ENCODE results near the gene MRPL23.

MRPL23 gene

DNA sequence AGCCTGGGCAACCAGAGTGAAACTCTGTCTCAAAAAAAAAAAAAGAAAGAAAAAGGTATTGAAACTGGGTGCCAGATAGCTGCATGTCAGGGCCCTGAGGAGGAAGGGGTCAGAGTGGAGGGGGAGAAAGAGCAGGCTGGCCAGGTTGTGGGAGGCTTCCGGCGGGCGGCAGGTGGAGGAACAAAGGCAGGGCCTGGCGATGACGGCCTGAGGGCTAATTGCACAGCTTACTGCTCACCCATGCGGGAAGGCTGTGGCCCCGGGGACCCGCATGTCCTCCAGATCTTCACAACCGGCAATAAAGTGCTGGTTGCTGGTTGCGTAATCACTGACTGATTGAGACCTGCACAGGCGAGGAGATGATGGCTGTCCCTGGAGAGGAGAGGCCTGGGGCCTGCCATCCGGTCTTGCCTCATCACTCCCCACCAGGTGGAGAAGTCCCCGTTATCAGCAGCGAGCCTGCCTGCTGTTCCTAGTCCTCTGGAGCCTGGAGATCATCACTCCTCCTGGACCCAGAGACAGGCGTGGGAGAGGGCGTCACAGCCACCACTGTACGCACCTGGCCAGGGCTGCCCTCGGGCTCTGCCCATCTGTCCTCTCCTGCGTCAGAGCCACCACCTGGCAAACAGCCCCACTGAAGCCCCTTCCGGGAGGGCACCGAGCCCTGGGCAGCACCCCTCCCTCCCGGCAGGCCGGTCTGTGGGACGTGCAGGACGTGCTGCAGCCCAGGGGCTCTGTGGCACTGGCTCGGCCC is 31.8 kb downstream of the MRPL23 start:
- DNase-seq: peak in 1 of 2 donors; percentile 9
- no peaks in the 10 kb centered on the region for H3K36me3 ChIP-seq
- no peak overlapping the region for H3K4me3 ChIP-seq
- no peak overlapping the region for H3K27ac ChIP-seq
- intact Hi-C loops (cut with DNase I; ENCODE audit: low total_unique reads): no loop called here
- H3K9me3 ChIP-seq: no peaks in the 10 kb centered on the region
- no peaks in the 10 kb centered on the region for H3K4me1 ChIP-seq
- TF ChIP-seq, protein P1, sequence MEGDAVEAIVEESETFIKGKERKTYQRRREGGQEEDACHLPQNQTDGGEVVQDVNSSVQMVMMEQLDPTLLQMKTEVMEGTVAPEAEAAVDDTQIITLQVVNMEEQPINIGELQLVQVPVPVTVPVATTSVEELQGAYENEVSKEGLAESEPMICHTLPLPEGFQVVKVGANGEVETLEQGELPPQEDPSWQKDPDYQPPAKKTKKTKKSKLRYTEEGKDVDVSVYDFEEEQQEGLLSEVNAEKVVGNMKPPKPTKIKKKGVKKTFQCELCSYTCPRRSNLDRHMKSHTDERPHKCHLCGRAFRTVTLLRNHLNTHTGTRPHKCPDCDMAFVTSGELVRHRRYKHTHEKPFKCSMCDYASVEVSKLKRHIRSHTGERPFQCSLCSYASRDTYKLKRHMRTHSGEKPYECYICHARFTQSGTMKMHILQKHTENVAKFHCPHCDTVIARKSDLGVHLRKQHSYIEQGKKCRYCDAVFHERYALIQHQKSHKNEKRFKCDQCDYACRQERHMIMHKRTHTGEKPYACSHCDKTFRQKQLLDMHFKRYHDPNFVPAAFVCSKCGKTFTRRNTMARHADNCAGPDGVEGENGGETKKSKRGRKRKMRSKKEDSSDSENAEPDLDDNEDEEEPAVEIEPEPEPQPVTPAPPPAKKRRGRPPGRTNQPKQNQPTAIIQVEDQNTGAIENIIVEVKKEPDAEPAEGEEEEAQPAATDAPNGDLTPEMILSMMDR (IDR thresholded peaks at IDR 0.05): no peak
- no peaks in the 10 kb centered on the region for H3K27me3 ChIP-seq

DNA sequence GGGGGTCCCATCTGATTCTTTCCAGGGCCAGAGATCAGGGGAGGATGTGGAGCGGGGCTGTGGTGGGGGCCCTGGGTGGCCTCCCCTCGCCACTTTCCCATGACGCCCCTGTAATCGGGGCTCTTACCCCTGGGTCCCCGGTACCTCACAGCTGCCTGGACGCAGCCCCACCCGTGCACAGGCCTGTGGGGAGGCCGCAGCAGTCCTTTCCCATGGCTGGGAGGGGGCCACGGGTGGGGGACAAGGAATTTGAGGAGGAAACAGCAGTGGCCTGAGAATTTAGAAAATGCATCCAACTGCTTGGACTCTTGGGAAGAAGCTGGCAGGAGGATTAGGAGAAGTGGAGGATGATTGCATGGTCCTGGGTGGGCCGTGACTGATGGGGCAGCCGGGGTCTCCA is 32.5 kb downstream of the MRPL23 start:
- TF ChIP-seq, protein P1 (IDR thresholded peaks at IDR 0.05): no peak
- H3K27me3 ChIP-seq: no peaks in the 10 kb centered on the region
- peak in 1 of 2 donors; percentile 21 for DNase-seq
- intact Hi-C loops (cut with DNase I; ENCODE audit: low total_unique reads): no loop called here
- no peak overlapping the region for H3K4me3 ChIP-seq
- no peak overlapping the region for H3K27ac ChIP-seq
- H3K4me1 ChIP-seq: no peaks in the 10 kb centered on the region
- no peaks in the 10 kb centered on the region for H3K36me3 ChIP-seq
- H3K9me3 ChIP-seq: no peaks in the 10 kb centered on the region

DNA sequence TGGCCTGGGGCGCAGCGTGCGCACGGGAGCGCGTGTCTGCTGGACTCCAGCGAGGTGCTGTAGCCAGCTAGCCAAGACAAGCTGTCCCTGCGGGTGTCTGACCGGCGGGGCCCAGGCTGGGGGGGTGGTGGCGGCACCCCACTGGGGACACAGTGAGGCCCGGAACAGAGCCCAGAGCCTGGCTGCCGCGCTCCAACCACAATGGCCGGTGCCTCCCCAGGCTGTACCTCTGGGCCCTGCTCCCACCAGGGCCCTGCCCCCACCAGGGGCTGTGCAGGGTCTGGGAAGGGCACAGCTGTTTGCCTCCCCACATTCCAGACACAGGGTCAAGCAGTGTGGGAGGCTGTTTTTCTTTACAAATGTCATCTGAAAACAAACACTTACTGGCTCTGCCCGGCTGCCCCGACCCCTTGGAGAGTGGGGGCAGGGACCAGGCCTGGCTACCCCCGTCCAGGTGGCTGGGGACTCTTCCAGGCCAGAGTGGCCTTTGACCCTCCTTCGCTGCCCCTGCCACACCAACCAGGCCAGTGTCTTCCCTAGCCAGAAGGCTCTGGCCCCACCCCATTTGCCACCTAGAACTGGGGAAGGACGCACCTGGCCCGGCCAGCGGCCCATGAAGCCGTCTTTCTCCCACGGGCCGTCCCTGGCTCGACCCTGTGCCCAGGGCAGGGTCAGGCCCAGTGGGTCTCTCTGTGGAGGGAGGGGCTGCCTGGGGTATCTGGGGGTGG is 35.9 kb downstream of the MRPL23 start:
- H3K27ac ChIP-seq: no peak overlapping the region
- H3K4me1 ChIP-seq: no peaks in the 10 kb centered on the region
- no peaks in the 10 kb centered on the region for H3K9me3 ChIP-seq
- no peak overlapping the region for H3K4me3 ChIP-seq
- no peaks in the 10 kb centered on the region for H3K36me3 ChIP-seq
- TF ChIP-seq, protein P1 (IDR thresholded peaks at IDR 0.05): no peak
- intact Hi-C loops (cut with DNase I; ENCODE audit: low total_unique reads): no loop called here
- H3K27me3 ChIP-seq: no peaks in the 10 kb centered on the region
- DNase-seq: no peak

DNA sequence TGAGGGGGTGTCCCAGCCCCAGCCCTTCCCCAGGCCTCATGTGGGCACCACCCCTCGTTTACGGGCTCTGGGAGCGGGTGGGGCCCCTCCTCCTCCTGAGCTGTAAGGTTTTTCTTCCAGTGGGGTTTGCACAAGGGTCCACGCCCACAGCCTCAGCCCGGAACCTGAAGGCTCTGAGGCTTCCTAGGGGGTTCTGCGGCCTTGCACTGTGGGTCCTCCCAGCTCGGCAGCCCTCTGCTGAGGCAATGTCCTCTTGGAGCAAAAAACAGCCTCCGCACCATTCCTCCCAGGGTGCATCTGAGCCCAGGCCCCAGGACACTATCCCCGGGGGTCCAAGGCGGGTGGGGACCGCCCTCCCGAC is 36.4 kb downstream of the MRPL23 start:
- intact Hi-C loops (cut with DNase I; ENCODE audit: low total_unique reads): no loop called here
- no peaks in the 10 kb centered on the region for H3K9me3 ChIP-seq
- DNase-seq: peak in 1 of 2 donors; percentile 16
- no peaks in the 10 kb centered on the region for H3K4me1 ChIP-seq
- H3K4me3 ChIP-seq: no peak overlapping the region
- H3K27ac ChIP-seq: no peak overlapping the region
- TF ChIP-seq, protein P1 (IDR thresholded peaks at IDR 0.05): no peak
- H3K27me3 ChIP-seq: no peaks in the 10 kb centered on the region
- H3K36me3 ChIP-seq: no peaks in the 10 kb centered on the region

DNA sequence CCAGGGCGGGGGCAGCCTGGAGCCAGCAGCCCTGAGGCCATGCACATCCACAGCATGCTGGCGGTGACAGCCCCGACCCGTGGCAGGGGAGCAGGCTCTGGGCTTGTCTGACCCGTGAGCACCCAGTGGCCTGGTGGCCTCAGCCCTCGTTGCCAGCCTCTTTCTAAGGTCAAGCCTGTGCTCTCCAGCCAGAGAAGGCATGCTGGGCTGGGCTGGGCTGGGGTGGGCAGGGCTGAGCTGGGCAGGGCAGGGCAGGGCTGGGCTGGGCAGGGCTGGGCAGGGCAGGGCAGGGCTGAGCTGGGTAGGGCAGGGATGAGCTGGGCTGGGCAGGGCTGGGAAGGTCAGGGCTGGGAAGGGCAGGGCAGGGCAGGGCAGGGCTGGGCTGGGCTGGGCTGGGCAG is 39.9 kb downstream of the MRPL23 start:
- intact Hi-C loops (cut with DNase I; ENCODE audit: low total_unique reads): no loop called here
- Histone ChIP-seq H3K4me3 (no peak overlapping the region), H3K36me3 (no peaks in the 10 kb centered on the region), H3K9me3 (no peaks in the 10 kb centered on the region), H3K27me3 (no peaks in the 10 kb centered on the region), H3K27ac (no peak overlapping the region), H3K4me1 (no peaks in the 10 kb centered on the region)
- TF ChIP-seq, protein P1 (IDR thresholded peaks at IDR 0.05): no peak
- no peak for DNase-seq
